GM19025 (cell line): ENCODE measurements around the gene NPC2.

ENCODE experiments used
- ATAC-seq: cut with Tn5 transposase; IDR thresholded peaks from one replicate; pipeline ENCODE4 v1.9.1; 2021; ENCODE audit warnings: mild to moderate bottlenecking, low read depth, moderate library complexity; ENCODE audit not compliant: unreplicated experiment

Gene NPC2

GRCh38 chr14:74521756-74522155 is 28.7 kb upstream of the NPC2 start:
- ATAC-seq = no peak

- no peak for ATAC-seq
These were observed 26.4 kb upstream of the NPC2 start for GRCh38 chr14:74519316-74520074.

GRCh38 chr14:74518221-74518620 is 25.1 kb upstream of the NPC2 start:
- ATAC-seq = no peak

- ATAC-seq = no peak
These were observed 24.6 kb upstream of the NPC2 start for GRCh38 chr14:74517731-74518130.

- ATAC-seq = no peak
These were observed 23.5 kb upstream of the NPC2 start for GRCh38 chr14:74516451-74517160.

- ATAC-seq = no peak
These were observed 22.8 kb upstream of the NPC2 start for GRCh38 chr14:74515891-74516412.

- ATAC-seq = no peak
These were observed 21.4 kb upstream of the NPC2 start for GRCh38 chr14:74514471-74514941.

GRCh38 chr14:74511966-74512830 is 19.1 kb upstream of the NPC2 start:
- no peak for ATAC-seq

- no peak for ATAC-seq
These were observed 17.9 kb upstream of the NPC2 start for GRCh38 chr14:74510959-74511409.

- no peak for ATAC-seq
These were observed 17.3 kb upstream of the NPC2 start for GRCh38 chr14:74510223-74510931.

- no peak for ATAC-seq
These were observed 16.6 kb upstream of the NPC2 start for GRCh38 chr14:74509587-74510222.

- no peak for ATAC-seq
These were observed 15.8 kb upstream of the NPC2 start for GRCh38 chr14:74508844-74509428.

GRCh38 chr14:74508292-74508731 is 15.2 kb upstream of the NPC2 start:
- no peak for ATAC-seq

GRCh38 chr14:74507840-74508239 is 14.7 kb upstream of the NPC2 start:
- no peak for ATAC-seq

GRCh38 chr14:74507085-74507484 is 14.0 kb upstream of the NPC2 start:
- ATAC-seq = no peak

GRCh38 chr14:74506411-74506851 is 13.3 kb upstream of the NPC2 start:
- ATAC-seq = no peak

GRCh38 chr14:74505831-74506230 is 12.7 kb upstream of the NPC2 start:
- no peak for ATAC-seq

- ATAC-seq = no peak
These were observed 12.0 kb upstream of the NPC2 start for GRCh38 chr14:74504874-74505720.
